CD4-positive, alpha-beta T cell treated with Interleukin-15 for 1 hour (primary cell): ENCODE results near the gene DBX1.

Experiments used
- DNase-seq: peaks from one replicate; pipeline ENCODE4 v3.0.0-alpha.2; 2020

Gene DBX1

GRCh38 chr11:20120134-20120925 lies 39.9 kb downstream of the DBX1 start:
- no peak for DNase-seq

- no peak for DNase-seq
Measured at GRCh38 chr11:20119315-20119714, 41.0 kb downstream of the DBX1 start.

- no peak for DNase-seq
Measured at GRCh38 chr11:20118209-20118608, 42.1 kb downstream of the DBX1 start.

- no peak for DNase-seq
Measured at GRCh38 chr11:20117291-20117690, 43.0 kb downstream of the DBX1 start.

- no peak for DNase-seq
Measured at GRCh38 chr11:20116825-20117224, 43.5 kb downstream of the DBX1 start.

GRCh38 chr11:20114588-20114987 lies 45.7 kb downstream of the DBX1 start:
- DNase-seq, result no peak

GRCh38 chr11:20113149-20113438 lies 47.2 kb downstream of the DBX1 start:
- DNase-seq, result no peak

GRCh38 chr11:20112291-20113148 lies 47.8 kb downstream of the DBX1 start:
- no peak for DNase-seq

- no peak for DNase-seq
Measured at GRCh38 chr11:20111871-20112270, 48.4 kb downstream of the DBX1 start.

- no peak for DNase-seq
Measured at GRCh38 chr11:20110908-20111669, 49.2 kb downstream of the DBX1 start.

- DNase-seq, result no peak
Measured at GRCh38 chr11:20109731-20110445, 50.4 kb downstream of the DBX1 start.
